Limb (tissue), 2 donors: ENCODE measurements around the gene SLC39A6.

Experiments used
- DNase-seq, 2 donors: peaks; one replicate each; pipeline ENCODE4 v3.0.0-alpha.2; 2016; ENCODE audit errors: extremely low spot score in 2 of 2

Gene SLC39A6

GRCh38 chr18:36064027-36064808 lies 64.9 kb downstream of the SLC39A6 start:
- DNase-seq: no peak

- DNase-seq: no peak
Measured at GRCh38 chr18:36058674-36059073, 70.5 kb downstream of the SLC39A6 start.
